Ishikawa (cell line): ENCODE measurements around the gene RNU1-4.

Source experiments
- CEBPB ChIP-seq: IDR thresholded peaks from 2 replicates; pipeline ENCODE4 v1.6.1; 2012
- CREB1 ChIP-seq: IDR thresholded peaks from 2 replicates; pipeline ENCODE4 v1.6.1; 2012; ENCODE audit warnings: low read depth
- EGR1 ChIP-seq: IDR thresholded peaks from 2 replicates; pipeline ENCODE4 v1.6.1; 2012
- EP300 ChIP-seq: IDR thresholded peaks from 2 replicates; pipeline ENCODE4 v1.6.1; 2012; ENCODE audit warnings: borderline replicate concordance
- FOXM1 ChIP-seq: IDR thresholded peaks from 2 replicates; pipeline ENCODE4 v1.6.1; 2012; ENCODE audit warnings: low read depth, borderline replicate concordance
- NFIC ChIP-seq: IDR thresholded peaks from 2 replicates; pipeline ENCODE4 v1.6.1; 2012
- RAD21 ChIP-seq: IDR thresholded peaks from 2 replicates; pipeline ENCODE4 v1.6.1; 2012; ENCODE audit warnings: low read depth
- TAF1 ChIP-seq: IDR thresholded peaks from 2 replicates; pipeline ENCODE4 v1.6.1; 2012; ENCODE audit warnings: low read depth, mild to moderate bottlenecking
- TCF12 ChIP-seq: IDR thresholded peaks from 2 replicates; pipeline ENCODE4 v1.6.1; 2012; ENCODE audit warnings: low read depth
- TEAD4 ChIP-seq: IDR thresholded peaks from 2 replicates; pipeline ENCODE4 v1.6.1; 2012
- YY1 ChIP-seq: IDR thresholded peaks from 2 replicates; pipeline ENCODE4 v1.6.1; 2012; ENCODE audit warnings: low read depth
- ZBTB7A ChIP-seq: IDR thresholded peaks from 2 replicates; pipeline ENCODE4 v1.6.1; 2012; ENCODE audit warnings: low read depth
- TF ChIP-seq, protein P1 (sequence below): IDR thresholded peaks from 2 replicates; pipeline ENCODE4 v1.6.1; 2012
- TF ChIP-seq, protein P2 (sequence below): IDR thresholded peaks from 2 replicates; pipeline ENCODE4 v1.6.1; 2012; ENCODE audit warnings: low read depth, mild to moderate bottlenecking
- TF ChIP-seq, protein P3 (sequence below): IDR thresholded peaks from 2 replicates; pipeline ENCODE4 v1.6.1; 2012

The RNU1-4 gene

DNA sequence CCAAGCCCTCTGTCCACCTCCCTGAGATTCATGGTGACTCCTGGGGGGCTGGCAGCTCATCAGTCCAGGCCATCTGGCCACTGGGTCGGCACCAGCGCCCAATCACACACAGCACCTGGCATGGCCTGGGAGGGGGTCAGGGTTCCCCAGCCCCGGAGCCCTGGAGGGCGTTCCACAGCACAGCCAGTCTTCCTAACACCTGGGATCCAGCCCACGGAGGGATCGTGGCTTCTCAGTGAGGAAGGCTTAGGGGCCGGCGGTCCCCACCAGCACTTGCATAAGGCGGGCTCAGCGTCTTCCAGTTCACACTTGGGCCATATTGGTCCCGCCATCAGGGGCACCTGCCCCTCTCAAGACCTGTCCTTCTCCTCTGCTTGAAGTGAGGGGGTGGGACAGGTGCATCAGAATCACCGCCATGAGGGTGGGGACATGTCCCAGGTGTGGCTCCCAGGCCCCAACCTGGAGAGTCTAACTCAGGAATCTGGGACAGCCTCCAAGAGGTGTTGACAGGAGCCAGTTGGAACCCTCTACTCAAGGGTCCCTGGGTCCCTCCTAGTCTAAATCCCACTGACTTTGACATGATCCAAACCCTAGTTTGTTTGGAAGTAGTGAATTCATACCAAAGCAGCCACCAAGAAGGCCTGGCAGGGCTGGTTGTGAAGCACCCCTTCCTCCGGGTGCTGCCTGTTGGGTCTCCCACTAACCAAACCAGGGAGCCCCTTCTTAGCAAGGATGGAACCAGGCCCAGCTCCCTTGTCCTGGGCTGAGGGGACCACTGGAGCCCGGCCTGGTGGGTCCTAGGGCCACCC is 22.0 kb upstream of the RNU1-4 start:
- 0 out of 2 replicates have a peak, but pooled peaks have one; percentile 10 for TF ChIP-seq EGR1

DNA sequence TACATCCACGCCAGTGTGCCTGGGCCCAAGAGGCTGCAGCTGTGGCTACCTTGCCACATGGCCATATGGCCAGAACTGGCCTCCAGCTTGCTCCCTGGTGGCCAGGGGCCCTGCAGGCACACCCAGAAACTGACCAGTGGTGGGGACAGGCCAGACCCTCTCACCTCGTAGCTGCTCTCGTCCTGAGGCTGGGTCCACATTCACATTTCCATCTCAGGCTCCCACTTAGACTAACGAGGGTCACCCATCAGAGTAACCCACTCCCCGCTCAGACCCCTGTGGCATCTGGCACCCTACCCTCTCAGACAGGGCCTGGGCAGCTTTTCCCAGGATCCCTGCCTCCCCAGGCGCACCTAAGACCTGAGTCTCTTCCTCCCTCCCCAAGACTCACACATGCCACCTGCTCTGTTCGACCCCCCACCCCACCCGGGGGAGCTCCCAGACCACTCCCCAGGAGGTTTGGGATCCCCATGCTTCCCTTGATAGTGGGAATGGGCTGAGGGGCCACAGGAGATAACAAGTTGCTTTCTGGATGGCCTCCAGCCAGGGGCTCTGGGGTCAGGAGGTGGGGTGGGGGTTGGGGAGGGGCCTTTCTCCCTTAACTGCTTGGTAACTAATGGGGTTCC is 21.3 kb upstream of the RNU1-4 start:
- TF ChIP-seq, protein P1, sequence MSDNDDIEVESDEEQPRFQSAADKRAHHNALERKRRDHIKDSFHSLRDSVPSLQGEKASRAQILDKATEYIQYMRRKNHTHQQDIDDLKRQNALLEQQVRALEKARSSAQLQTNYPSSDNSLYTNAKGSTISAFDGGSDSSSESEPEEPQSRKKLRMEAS = no peak
- no peak for TF ChIP-seq EP300
- TF ChIP-seq NFIC = no peak
- TF ChIP-seq EGR1 = no peak
- no peak for TF ChIP-seq RAD21
- TF ChIP-seq CREB1 = no peak
- no peak for TF ChIP-seq YY1
- TF ChIP-seq, protein P2, sequence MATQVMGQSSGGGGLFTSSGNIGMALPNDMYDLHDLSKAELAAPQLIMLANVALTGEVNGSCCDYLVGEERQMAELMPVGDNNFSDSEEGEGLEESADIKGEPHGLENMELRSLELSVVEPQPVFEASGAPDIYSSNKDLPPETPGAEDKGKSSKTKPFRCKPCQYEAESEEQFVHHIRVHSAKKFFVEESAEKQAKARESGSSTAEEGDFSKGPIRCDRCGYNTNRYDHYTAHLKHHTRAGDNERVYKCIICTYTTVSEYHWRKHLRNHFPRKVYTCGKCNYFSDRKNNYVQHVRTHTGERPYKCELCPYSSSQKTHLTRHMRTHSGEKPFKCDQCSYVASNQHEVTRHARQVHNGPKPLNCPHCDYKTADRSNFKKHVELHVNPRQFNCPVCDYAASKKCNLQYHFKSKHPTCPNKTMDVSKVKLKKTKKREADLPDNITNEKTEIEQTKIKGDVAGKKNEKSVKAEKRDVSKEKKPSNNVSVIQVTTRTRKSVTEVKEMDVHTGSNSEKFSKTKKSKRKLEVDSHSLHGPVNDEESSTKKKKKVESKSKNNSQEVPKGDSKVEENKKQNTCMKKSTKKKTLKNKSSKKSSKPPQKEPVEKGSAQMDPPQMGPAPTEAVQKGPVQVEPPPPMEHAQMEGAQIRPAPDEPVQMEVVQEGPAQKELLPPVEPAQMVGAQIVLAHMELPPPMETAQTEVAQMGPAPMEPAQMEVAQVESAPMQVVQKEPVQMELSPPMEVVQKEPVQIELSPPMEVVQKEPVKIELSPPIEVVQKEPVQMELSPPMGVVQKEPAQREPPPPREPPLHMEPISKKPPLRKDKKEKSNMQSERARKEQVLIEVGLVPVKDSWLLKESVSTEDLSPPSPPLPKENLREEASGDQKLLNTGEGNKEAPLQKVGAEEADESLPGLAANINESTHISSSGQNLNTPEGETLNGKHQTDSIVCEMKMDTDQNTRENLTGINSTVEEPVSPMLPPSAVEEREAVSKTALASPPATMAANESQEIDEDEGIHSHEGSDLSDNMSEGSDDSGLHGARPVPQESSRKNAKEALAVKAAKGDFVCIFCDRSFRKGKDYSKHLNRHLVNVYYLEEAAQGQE = no peak
- TF ChIP-seq, protein P3, sequence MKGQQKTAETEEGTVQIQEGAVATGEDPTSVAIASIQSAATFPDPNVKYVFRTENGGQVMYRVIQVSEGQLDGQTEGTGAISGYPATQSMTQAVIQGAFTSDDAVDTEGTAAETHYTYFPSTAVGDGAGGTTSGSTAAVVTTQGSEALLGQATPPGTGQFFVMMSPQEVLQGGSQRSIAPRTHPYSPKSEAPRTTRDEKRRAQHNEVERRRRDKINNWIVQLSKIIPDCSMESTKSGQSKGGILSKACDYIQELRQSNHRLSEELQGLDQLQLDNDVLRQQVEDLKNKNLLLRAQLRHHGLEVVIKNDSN = no peak
- TF ChIP-seq ZBTB7A = no peak
- TF ChIP-seq FOXM1 = no peak

DNA sequence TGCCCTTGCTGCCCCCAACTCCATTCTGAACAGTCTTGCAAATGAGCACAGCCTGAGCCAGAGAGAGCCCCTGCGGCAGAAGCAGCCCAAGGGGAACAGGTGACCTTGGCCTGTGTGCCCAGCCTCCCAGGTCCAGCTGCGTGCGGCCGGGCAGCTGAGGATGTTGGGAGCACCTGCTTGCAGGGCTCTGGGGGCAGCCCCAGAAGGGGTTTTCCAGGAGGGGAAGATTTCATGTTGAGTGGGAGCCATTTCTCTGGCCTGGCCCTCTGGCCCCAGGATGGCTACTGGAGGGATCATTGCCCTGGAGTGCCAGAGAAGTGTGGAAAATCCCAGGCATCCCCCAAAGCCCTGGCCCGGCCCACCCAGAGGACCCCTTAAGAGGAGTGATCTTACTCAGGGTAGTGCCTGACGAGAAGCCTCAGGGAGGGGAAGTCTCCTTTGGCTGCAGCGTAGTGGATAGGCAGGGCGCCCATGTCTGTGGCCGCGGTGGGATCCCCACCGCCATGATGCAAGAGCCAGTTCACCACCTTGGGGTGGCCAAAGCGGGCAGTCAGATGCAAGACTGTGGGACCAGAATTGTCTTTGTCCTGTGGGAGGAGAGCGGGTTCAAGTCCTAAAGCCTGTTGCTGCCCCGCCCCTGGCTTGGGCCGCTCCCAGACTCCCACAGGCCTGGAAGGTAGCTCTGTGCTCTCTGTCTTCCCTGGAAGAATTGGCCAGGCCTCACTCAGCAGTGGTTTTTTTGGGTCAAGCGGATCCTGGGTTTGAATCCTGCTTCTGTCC is 20.6 kb upstream of the RNU1-4 start:
- TF ChIP-seq EGR1 = no peak
- TF ChIP-seq EP300 = no peak
- TF ChIP-seq RAD21 = no peak
- no peak for TF ChIP-seq YY1

DNA sequence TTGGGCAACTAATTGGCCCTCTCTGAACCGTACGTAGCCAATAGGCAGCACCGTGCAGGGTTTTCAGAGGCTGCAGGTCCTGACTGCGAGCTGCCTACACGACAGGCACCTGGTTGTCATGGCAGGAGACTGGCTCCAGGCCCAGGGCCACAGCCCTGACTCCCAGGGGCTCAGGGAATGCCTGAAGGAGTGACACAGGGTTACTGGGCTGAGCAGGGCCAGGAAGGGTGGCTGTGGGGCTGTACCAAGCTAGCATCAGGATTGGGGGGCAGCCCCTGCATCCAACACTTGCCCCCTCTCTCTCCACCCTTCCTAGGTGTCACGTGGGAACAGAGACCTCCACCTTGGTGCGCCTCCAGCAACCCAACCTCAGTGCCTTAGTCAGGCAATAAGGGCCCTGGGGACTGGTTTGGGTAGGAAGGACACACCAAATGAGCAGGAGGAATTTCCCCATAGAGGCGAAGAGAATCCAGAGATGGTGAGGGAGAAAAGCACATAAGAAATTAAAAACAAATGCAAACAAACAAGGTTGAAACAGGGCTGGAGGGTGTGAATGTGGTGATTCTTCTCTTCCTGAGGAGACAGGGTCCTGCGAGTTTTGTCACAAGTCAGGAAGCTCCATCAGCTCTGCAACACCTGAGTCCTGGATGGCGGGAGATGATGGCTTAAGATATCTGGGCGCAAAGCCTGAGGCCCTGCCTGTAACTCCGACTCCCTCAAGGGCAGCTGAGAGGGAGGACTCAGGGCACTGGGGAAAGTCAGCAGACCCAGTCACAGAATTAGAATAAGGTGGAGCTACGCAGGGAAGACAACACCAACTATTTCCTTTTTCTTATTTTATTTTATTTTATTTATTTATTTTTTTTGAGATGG is 19.7 kb upstream of the RNU1-4 start:
- TF ChIP-seq ZBTB7A = no peak
- no peak for TF ChIP-seq RAD21
- no peak for TF ChIP-seq CREB1
- TF ChIP-seq TEAD4 = peak; percentile 2; the same call in 1 of the 2 replicates
- 0 out of 2 replicates have a peak, but pooled peaks have one; percentile 28 for TF ChIP-seq EP300
- no peak; the same call in 1 of the 2 replicates for TF ChIP-seq EGR1
- no peak for TF ChIP-seq FOXM1
- TF ChIP-seq NFIC = 0 out of 2 replicates have a peak, but pooled peaks have one; percentile 47
- TF ChIP-seq, protein P3 = peak; percentile 31
- TF ChIP-seq YY1 = no peak
- TF ChIP-seq, protein P2 = no peak
- TF ChIP-seq, protein P1 = no peak

DNA sequence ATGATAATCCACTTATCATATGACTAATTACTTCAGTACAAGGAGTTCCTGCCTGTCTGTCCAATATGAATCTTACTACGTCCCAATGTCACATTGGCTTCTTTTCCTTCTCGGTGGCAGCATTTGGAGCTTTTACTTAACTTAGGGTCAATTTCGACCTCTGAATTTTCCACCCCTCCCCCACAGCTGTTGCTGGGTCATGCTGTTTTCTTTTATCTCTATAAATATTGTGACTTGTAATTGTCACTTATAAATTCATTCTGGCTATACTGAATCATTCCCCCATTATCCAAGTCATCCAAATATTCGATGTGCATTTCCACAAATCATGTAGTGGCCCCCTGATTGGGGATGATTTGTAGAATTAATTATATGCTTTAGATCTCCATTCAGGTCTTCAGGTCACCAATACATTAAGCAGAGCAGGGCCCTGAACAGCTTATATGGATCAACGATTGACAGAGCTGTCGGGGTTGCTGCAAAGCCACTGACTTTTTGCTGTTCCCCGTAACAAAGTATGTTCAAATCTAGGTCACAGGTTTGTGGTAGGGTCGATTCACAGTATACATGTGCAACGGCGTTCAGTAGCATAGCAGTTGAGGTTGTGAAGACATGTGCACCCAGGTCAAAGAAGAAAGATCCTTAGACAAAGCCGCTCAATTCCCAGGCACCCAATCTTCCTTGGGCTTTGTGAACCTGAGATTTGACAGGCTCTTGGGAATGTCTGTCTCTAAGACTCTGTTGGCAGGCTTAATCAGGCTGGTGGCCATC is 18.3 kb upstream of the RNU1-4 start:
- TF ChIP-seq NFIC (no peak), EP300 (no peak), EGR1 (no peak), YY1 (no peak), TEAD4 (no peak), TAF1 (no peak), CEBPB (no peak), CREB1 (no peak), FOXM1 (no peak), ZBTB7A (no peak), RAD21 (no peak), TCF12 (no peak)
- TF ChIP-seq, protein P1 = no peak; the same call in 1 of the 2 replicates
- TF ChIP-seq, protein P2 = no peak
- TF ChIP-seq, protein P3 = no peak
